Uterus (tissue), 2 donors: Measurements from ENCODE around the gene C11orf52.

Experiments used
- CTCF ChIP-seq, 4 experiments: fragments of 200-600 bp in 2 of 4; fragments of 450-650 bp in 2 of 4; sonication (generic) in 2 of 4; IDR thresholded peaks; one replicate each; pipeline ENCODE4 v1.5.1; 2016 to 2019; ENCODE audit warnings: antibody characterized with exemption in 4 of 4, mild to moderate bottlenecking in 2 of 4, moderate library complexity in 1 of 4
- POLR2A ChIP-seq, 2 donors: fragments of 450-650 bp; IDR thresholded peaks; one replicate each; pipeline ENCODE4 v1.6.1; 2016; ENCODE audit warnings: antibody characterized with exemption in 2 of 2, mild to moderate bottlenecking in 1 of 2, moderate library complexity in 1 of 2

GRCh38 chr11:111882202-111882601 is 36.5 kb upstream of the C11orf52 start:
- TF ChIP-seq CTCF (IDR thresholded peaks at IDR 0.05): no peak
- TF ChIP-seq POLR2A (IDR thresholded peaks at IDR 0.05): no peak
